Suprapubic skin (tissue), 4 donors: Measurements from ENCODE around the gene JADE3. TPM values are rescaled to one million over a fixed set of nuclear protein-coding genes. Genes with fewer than 3 reads are reported as not detected.

Source experiments
- DNase-seq, 2 donors: peaks; one replicate each; pipeline ENCODE4 v3.0.0-alpha.2; 2019; ENCODE audit warnings: low spot score in 2 of 2
- H3K27ac ChIP-seq: fragments of 200-600 bp; sonication (generic); one replicate; pipeline ENCODE4 v1.5.1; 2019
- H3K27me3 ChIP-seq: fragments of 200-600 bp; sonication (generic); one replicate; pipeline ENCODE4 v1.5.1; 2019
- H3K36me3 ChIP-seq: fragments of 200-600 bp; sonication (generic); one replicate; pipeline ENCODE4 v1.5.1; 2019
- H3K4me1 ChIP-seq: fragments of 200-600 bp; sonication (generic); one replicate; pipeline ENCODE4 v1.5.1; 2019
- H3K4me3 ChIP-seq: fragments of 200-600 bp; sonication (generic); one replicate; pipeline ENCODE4 v1.5.1; 2019; ENCODE audit warnings: mild to moderate bottlenecking
- H3K9me3 ChIP-seq: fragments of 200-600 bp; sonication (generic); one replicate; pipeline ENCODE4 v1.5.1; 2019
- EP300 ChIP-seq: sonication (generic); formaldehyde crosslinking; IDR thresholded peaks from one replicate; pipeline ENCODE4 v1.6.1; 2017; ENCODE audit warnings: antibody characterized with exemption
- POLR2A ChIP-seq, 2 donors: fragments of 450-650 bp; IDR thresholded peaks; one replicate each; pipeline ENCODE4 v1.6.1; 2017; ENCODE audit warnings: antibody characterized with exemption in 2 of 2, mild to moderate bottlenecking in 2 of 2, moderate library complexity in 2 of 2
- POLR2AphosphoS5 ChIP-seq, 3 donors: sonication (generic); formaldehyde crosslinking; IDR thresholded peaks; one replicate each; pipeline ENCODE4 v1.6.1; 2017; ENCODE audit warnings: antibody characterized with exemption in 3 of 3
- WGBS: methylation state at CpG from one replicate; pipeline ENCODE4 v1.1.5; 2018; 5-methylcytosine and 5-hydroxymethylcytosine counted together
- total RNA-seq, 4 donors: library from RNA; depleted of rRNA; stranded (reverse); fragments of >200 nt; gene quantifications; one replicate each; pipeline ENCODE4 v1.1.0, GENCODE V29; 2016
- TF ChIP-seq, protein P1 (sequence below), 2 donors: fragments of 200-600 bp in 1 of 2; fragments of 450-650 bp in 1 of 2; sonication (generic) in 1 of 2; IDR thresholded peaks; one replicate each; pipeline ENCODE4 v1.5.1; 2016 to 2019; ENCODE audit warnings: antibody characterized with exemption in 2 of 2, mild to moderate bottlenecking in 1 of 2, moderate library complexity in 1 of 2

JADE3 gene
- 1 to 10 TPM; 3.6 to 6.2 (median 5.1) TPM for total RNA-seq

DNA sequence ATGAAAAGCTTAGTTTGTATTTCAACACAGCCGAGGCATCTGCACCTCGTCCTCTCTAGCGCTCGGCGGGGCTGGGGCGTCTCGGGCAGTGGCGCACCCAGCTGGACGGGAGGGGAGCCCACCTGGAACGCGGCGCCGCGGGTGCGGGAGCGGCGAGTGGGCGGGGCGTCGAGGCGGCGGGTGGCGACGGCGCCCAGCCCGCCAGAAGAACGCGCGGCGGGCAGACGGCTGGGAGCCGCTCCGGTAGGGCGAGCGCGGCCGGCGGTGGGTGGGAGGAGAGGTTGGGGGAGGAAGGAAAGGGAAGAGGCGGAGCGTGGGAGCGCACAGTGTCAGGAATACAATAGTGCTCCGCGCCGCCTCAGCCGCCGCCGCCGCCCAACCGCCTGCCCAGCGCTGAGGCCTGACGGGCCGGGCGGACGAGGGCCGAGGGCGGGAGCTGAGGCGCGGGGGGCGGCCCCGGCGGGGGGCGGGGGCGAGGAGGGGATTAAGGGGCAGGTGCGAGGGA is at the start of gene JADE3:
TSS of gene JADE3 (plus strand) at position 324 of the 505 bp plus-strand sequence. CDS start 72,474 bp downstream, outside the sequence.
- Histone ChIP-seq H3K36me3 (no peaks in the 10 kb centered on the region), H3K27ac (peak within 1 kb of the TSS; percentile 71), H3K4me1 (peaks cover 9% of the 10 kb centered on the region), H3K27me3 (no peaks in the 10 kb centered on the region), H3K4me3 (peak within 1 kb of the TSS; percentile 69), H3K9me3 (no peaks in the 10 kb centered on the region)
- DNase-seq = peak; percentile 68 to 84
- WGBS = 43% methylated on average over 49 of the region's 64 CpGs
- TF ChIP-seq, protein P1, sequence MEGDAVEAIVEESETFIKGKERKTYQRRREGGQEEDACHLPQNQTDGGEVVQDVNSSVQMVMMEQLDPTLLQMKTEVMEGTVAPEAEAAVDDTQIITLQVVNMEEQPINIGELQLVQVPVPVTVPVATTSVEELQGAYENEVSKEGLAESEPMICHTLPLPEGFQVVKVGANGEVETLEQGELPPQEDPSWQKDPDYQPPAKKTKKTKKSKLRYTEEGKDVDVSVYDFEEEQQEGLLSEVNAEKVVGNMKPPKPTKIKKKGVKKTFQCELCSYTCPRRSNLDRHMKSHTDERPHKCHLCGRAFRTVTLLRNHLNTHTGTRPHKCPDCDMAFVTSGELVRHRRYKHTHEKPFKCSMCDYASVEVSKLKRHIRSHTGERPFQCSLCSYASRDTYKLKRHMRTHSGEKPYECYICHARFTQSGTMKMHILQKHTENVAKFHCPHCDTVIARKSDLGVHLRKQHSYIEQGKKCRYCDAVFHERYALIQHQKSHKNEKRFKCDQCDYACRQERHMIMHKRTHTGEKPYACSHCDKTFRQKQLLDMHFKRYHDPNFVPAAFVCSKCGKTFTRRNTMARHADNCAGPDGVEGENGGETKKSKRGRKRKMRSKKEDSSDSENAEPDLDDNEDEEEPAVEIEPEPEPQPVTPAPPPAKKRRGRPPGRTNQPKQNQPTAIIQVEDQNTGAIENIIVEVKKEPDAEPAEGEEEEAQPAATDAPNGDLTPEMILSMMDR (IDR thresholded peaks at IDR 0.05) = no peak
- no peak for TF ChIP-seq EP300
- no peak for TF ChIP-seq POLR2AphosphoS5 (IDR thresholded peaks at IDR 0.05)
- no peak for TF ChIP-seq POLR2A (IDR thresholded peaks at IDR 0.05)

DNA sequence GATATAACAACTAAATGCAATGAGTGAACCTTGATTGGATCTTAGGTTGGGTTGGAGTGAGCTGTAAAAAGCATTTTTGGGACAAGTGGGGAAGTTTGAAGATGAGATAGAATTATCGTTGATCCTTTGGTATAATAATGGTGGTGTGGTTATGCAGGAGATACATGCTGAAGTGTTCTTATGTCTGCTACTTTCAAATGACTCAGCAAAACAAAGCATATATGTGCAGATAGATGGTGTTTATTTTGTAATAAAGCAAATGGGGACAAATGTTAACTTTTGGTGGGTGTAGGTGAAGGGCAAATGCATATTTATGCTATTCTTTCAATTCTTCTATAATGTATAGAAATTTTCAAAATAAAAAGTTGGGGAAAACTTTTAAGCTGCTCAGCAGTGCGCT is 49.1 kb upstream of the JADE3 start:
- 76% methylated on average over 2 of the region's 2 CpGs for WGBS
- Histone ChIP-seq H3K27me3 (no peaks in the 10 kb centered on the region), H3K27ac (no peak overlapping the region), H3K9me3 (no peaks in the 10 kb centered on the region), H3K36me3 (peaks cover under 1% of the 10 kb centered on the region), H3K4me3 (no peak overlapping the region), H3K4me1 (no peaks in the 10 kb centered on the region)
- TF ChIP-seq POLR2A (IDR thresholded peaks at IDR 0.05) = no peak
- TF ChIP-seq, protein P1 (IDR thresholded peaks at IDR 0.05) = no peak
- TF ChIP-seq EP300 = no peak
- TF ChIP-seq POLR2AphosphoS5 (IDR thresholded peaks at IDR 0.05) = no peak
- DNase-seq = no peak

DNA sequence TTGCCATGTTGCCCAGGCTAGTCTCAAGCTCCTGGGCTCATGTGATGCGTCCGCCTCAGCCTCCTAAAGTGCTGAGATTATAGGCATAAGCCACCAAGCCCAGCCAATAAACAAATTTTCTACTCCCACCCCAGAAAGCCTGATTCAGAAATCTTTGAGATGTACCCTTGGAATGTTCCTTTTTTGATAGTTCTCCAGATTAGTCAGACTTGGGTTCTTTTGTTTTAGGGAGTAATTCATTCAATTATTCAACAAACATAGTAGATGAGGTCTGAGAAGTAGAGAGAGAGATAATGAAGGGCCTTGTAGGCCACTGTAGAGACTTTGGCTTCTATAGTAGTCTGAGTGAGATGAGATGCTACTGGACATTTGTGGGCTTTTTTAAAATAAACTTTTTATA is 47.6 kb upstream of the JADE3 start:
- H3K27me3 ChIP-seq = no peaks in the 10 kb centered on the region
- no peak overlapping the region for H3K4me3 ChIP-seq
- 78% methylated on average over 2 of the region's 2 CpGs for WGBS
- no peak overlapping the region for H3K27ac ChIP-seq
- DNase-seq = no peak
- H3K4me1 ChIP-seq = no peaks in the 10 kb centered on the region
- no peaks in the 10 kb centered on the region for H3K9me3 ChIP-seq
- H3K36me3 ChIP-seq = peaks cover 6% of the 10 kb centered on the region
- TF ChIP-seq, protein P1 (IDR thresholded peaks at IDR 0.05) = no peak
- TF ChIP-seq EP300 = no peak
- TF ChIP-seq POLR2A (IDR thresholded peaks at IDR 0.05) = no peak
- no peak for TF ChIP-seq POLR2AphosphoS5 (IDR thresholded peaks at IDR 0.05)

DNA sequence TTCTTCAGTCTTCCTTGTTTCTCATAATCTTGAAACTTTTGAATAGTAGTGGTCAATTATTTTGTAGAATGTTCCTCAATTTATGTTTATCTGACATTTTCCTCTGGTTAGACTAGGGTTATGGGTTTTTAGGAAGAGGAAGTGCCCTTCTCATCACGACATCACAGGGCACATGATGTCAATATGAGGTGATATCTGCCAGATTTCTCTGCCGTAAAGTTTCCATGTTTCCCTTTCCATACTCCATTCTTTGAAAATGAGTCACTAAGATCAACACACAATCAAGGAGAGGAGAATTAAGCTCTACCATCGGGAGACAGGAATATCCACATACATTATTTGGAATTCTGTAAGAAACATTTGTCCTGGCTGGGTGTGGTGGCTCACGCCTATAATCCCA is 46.9 kb upstream of the JADE3 start:
- Histone ChIP-seq H3K4me3 (no peak overlapping the region), H3K9me3 (no peaks in the 10 kb centered on the region), H3K27ac (no peak overlapping the region), H3K4me1 (no peaks in the 10 kb centered on the region), H3K27me3 (no peaks in the 10 kb centered on the region), H3K36me3 (peaks cover 6% of the 10 kb centered on the region)
- no peak for TF ChIP-seq EP300
- no peak for TF ChIP-seq POLR2AphosphoS5 (IDR thresholded peaks at IDR 0.05)
- TF ChIP-seq, protein P1 (IDR thresholded peaks at IDR 0.05) = no peak
- no peak for TF ChIP-seq POLR2A (IDR thresholded peaks at IDR 0.05)
- WGBS = 67% methylated on average over 4 of the region's 4 CpGs
- DNase-seq = no peak

DNA sequence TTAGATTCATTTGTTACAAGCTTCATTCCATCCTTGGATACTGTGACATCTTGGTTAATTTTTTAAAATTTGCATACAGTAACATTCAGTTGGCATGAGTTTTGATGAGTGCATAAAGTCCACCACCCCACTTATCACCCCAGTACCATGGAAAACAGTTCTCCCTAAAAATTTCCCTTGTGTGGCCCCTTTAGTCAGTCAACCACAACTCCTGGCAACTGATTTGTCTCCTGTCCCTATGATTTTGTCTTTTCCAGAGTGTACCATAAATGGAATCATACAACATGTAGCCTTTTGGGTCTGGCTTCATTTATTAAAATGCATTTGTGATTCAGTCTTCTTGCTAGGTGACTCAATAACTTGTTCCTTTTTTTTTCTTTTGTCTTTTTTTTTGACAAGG is 45.5 kb upstream of the JADE3 start:
- no peak overlapping the region for H3K27ac ChIP-seq

More for the DNA sequence above, 45.5 kb upstream of the JADE3 start:
- Histone ChIP-seq H3K27me3 (no peaks in the 10 kb centered on the region), H3K9me3 (no peaks in the 10 kb centered on the region), H3K4me1 (no peaks in the 10 kb centered on the region), H3K4me3 (no peak overlapping the region), H3K36me3 (peaks cover 6% of the 10 kb centered on the region)
- no peak for DNase-seq
- TF ChIP-seq EP300 = no peak
- no peak for TF ChIP-seq POLR2AphosphoS5 (IDR thresholded peaks at IDR 0.05)
- no peak for TF ChIP-seq POLR2A (IDR thresholded peaks at IDR 0.05)
- TF ChIP-seq, protein P1 (IDR thresholded peaks at IDR 0.05) = no peak
